Coronary artery (tissue), 2 donors: Measurements from ENCODE around the gene MRPS11.
"Not testable (repeated sequence)": the region's sequence is repeated elsewhere in the genome, so short reads cannot be mapped to it uniquely, and the experiment has no call there.

Experiments used
- DNase-seq: peaks from one replicate; pipeline ENCODE4 v3.0.0-alpha.2; 2017; ENCODE audit warnings: low spot score
- H3K27ac ChIP-seq, 2 donors: fragments of 200-600 bp; sonication (generic); one replicate each; pipeline ENCODE4 v1.5.1; 2016 to 2019
- H3K4me3 ChIP-seq: fragments of 200-600 bp; sonication (generic); 2 replicates; pipeline ENCODE4 v1.5.1; 2016; ENCODE audit warnings: mild to moderate bottlenecking, moderate library complexity
- CTCF ChIP-seq: fragments of 200-600 bp; sonication (generic); IDR thresholded peaks from one replicate; pipeline ENCODE4 v1.5.1; 2019; ENCODE audit warnings: antibody characterized with exemption

Gene MRPS11

GRCh38 chr15:88509321-88509720 lies 41.8 kb downstream of the MRPS11 start:
- Histone ChIP-seq H3K27ac (no peak overlapping the region), H3K4me3 (no peak overlapping the region)
- no peak for DNase-seq
- TF ChIP-seq CTCF = no peak

- DNase-seq = no peak
- H3K4me3 ChIP-seq = no peak overlapping the region
- TF ChIP-seq CTCF = no peak
- no peak overlapping the region for H3K27ac ChIP-seq
These were observed 42.5 kb downstream of the MRPS11 start for GRCh38 chr15:88509964-88510363.

- H3K27ac ChIP-seq = no peak overlapping the region
- no peak for DNase-seq
- no peak for TF ChIP-seq CTCF
These were observed 43.7 kb downstream of the MRPS11 start for GRCh38 chr15:88511161-88511560.

GRCh38 chr15:88512078-88512477 lies 44.6 kb downstream of the MRPS11 start:
- H3K27ac ChIP-seq = no peak overlapping the region
- no peak for TF ChIP-seq CTCF
- no peak for DNase-seq
- H3K4me3 ChIP-seq = no peak overlapping the region

More at GRCh38 chr15:88511161-88511560, 43.7 kb downstream of the MRPS11 start:
- H3K4me3 ChIP-seq = no peak overlapping the region

GRCh38 chr15:88512601-88513000 lies 45.1 kb downstream of the MRPS11 start:
- DNase-seq = no peak
- Histone ChIP-seq H3K27ac (no peak overlapping the region), H3K4me3 (no peak overlapping the region)
- no peak for TF ChIP-seq CTCF

GRCh38 chr15:88513195-88513594 lies 45.7 kb downstream of the MRPS11 start:
- DNase-seq = no peak
- no peak overlapping the region for H3K4me3 ChIP-seq
- TF ChIP-seq CTCF = no peak
- no peak overlapping the region for H3K27ac ChIP-seq

- H3K4me3 ChIP-seq = no peak overlapping the region
- no peak for TF ChIP-seq CTCF
- no peak for DNase-seq
- no peak overlapping the region for H3K27ac ChIP-seq
These were observed 51.4 kb downstream of the MRPS11 start for GRCh38 chr15:88518903-88519302.

- not testable (repeated sequence) for DNase-seq, H3K4me3 ChIP-seq
These were observed 56.6 kb downstream of the MRPS11 start for GRCh38 chr15:88524094-88524493.

More at GRCh38 chr15:88524094-88524493, 56.6 kb downstream of the MRPS11 start:
- not testable (repeated sequence) for H3K27ac ChIP-seq
